ENCODE results near the gene ILK. TPM values are rescaled to one million over a fixed set of nuclear protein-coding genes. Genes with fewer than 3 reads are reported as not detected.

Gene ILK
- total RNA-seq, 2 experiments from 2014 or later: 65.2 to 65.7 TPM

DNA sequence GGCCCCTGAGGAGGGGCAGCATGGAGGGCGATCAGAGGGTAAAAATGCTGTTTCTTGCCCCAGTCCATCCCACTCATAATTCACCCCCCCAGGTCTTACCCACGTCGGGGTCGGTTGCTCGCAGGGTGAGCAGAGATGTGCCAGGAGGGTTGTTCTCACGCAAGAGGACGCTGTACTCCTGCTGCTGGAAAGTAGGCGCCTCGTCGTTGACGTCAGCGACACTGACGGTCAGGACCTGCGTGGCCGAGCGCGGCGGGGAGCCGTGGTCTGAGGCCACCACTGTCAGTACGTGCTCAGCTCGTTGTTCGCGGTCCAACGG, 26.0 kb downstream of the ILK start:
- intact Hi-C loops (cut with micrococcal nuclease): no loop called here
- CTCF ChIA-PET: no interaction called here
- H3K4me1 Mint-ChIP-seq (ENCODE audit: low read depth): peaks cover 19% of the 10 kb centered on the region

DNA sequence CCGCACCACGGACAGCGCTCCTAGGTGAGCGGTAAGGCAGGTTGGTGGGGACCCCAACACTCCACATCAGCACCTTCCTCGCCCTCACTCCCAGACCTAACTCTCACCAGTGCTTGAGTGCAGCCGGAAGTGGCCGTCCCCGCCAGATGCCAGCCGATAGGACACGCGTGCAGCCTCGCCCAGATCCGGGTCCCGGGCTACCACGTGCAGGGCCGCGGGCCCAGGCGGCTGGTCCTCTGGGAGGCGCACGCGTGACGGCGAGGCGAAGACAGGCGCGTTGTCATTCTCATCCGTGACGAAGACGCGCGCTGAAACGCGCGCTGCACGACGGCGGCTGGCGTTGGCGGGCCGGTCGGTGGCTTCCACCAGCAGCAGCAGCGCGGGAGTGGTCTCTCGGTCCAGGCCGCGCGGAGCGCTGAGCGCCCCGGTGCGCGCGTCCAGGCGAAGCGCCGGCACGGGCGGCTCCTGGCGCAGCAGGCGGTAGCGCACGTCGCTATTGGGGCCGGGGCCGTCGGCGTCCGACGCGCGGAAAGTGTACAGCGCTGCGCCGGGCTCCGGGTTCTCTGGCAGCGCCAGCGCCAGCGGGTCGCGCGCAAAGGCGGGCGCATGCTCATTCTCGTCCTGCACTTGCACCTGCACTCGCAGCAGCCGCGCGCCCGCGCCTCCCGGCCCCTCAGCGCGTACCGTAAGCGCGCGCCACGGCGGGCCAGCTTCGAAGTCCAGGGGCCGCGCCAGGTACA, 26.5 kb downstream of the ILK start:
- intact Hi-C loops (cut with micrococcal nuclease): no loop called here
- no peak overlapping the region for H3K27ac Mint-ChIP-seq
- H3K27me3 Mint-ChIP-seq (ENCODE audit: low read depth): no peaks in the 10 kb centered on the region
- no peaks in the 10 kb centered on the region for H3K36me3 Mint-ChIP-seq (ENCODE audit: low read depth)
- CTCF ChIA-PET: interaction anchor here (0.9 kb wide), 1 partner anchor 99 kb away, joined by 3 read pairs; no protein-coding TSS in a partner anchor
- peaks cover 19% of the 10 kb centered on the region for H3K4me1 Mint-ChIP-seq (ENCODE audit: low read depth)
- no peak for DNase-seq
- H3K4me3 Mint-ChIP-seq: no peak overlapping the region
- no peaks in the 10 kb centered on the region for H3K9me3 Mint-ChIP-seq

More for the DNA sequence above, 26.0 kb downstream of the ILK start:
- Mint-ChIP-seq H3K27me3 (ENCODE audit: low read depth) (no peaks in the 10 kb centered on the region), H3K36me3 (ENCODE audit: low read depth) (no peaks in the 10 kb centered on the region), H3K4me3 (no peak overlapping the region), H3K9me3 (no peaks in the 10 kb centered on the region), H3K27ac (no peak overlapping the region)
- no peak for DNase-seq

DNA sequence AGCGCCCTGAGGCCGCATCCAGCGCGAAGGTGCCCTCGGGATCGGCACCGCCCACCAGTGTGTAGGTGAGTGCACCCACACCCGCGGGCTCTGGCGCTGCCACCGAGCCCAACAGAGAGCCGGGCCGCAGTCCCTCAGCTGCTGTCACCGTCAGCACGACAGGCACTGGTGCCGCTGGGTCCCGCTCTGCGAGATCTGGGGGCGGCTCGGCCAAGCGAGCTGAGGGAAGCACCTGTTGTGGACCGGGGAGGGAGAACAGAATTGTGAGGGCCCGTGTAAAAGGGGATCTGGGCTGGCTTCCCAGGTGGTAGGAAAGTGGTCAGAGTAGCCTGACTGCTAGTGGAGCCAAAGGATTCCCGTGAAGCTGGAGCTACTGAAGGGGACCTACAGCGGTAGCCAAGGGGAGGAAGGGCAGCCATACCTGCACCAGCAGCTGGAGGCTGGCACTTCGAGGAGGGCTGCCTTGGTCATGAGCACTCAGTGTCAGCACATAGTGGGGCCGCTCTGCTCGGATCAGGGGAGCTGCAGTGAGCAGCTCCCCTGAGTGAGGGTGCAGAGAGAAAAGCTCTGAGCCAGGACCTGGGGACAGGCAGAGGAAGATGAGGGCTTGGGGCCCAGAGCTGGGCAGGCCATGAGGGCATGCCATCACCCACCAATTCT, 27.2 kb downstream of the ILK start:
- Mint-ChIP-seq H3K36me3 (ENCODE audit: low read depth) (no peaks in the 10 kb centered on the region), H3K9me3 (no peaks in the 10 kb centered on the region), H3K27ac (no peak overlapping the region), H3K27me3 (ENCODE audit: low read depth) (no peaks in the 10 kb centered on the region), H3K4me1 (ENCODE audit: low read depth) (peaks cover 19% of the 10 kb centered on the region), H3K4me3 (no peak overlapping the region)
- intact Hi-C loops (cut with micrococcal nuclease): no loop called here
- no peak for DNase-seq
- CTCF ChIA-PET: interaction anchor here (0.9 kb wide), 1 partner anchor 100 kb away, joined by 3 read pairs; no protein-coding TSS in a partner anchor

DNA sequence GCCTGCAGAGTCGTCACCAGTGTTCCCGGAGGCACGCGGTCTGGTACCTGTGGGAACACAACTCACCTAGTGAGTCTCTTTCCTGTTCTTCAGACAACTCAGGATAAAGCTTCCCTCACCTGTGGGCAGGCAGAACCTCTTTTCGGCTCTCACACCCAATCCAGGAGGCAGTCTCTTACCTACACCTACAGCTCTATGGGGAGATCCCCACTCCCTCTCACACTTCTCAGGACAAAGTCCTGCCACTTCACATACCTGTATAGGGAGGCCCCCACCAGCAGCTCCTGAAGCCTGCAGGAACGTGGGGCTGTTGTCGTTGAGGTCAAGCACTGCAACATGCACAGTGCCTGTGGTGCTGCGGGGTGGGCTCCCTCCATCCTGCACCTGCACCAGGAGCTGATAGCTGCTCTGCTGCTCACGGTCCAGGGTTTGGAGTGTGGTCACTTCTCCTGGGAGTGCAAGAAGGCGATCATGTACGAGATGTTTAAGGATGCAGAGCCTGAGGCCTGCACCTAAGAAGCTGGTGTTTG, 27.9 kb downstream of the ILK start:
- CTCF ChIA-PET: interaction anchor here (0.9 kb wide), 1 partner anchor 100 kb away, joined by 3 read pairs; no protein-coding TSS in a partner anchor
- no peak overlapping the region for H3K4me3 Mint-ChIP-seq
- H3K27ac Mint-ChIP-seq: no peak overlapping the region
- peaks cover 18% of the 10 kb centered on the region for H3K4me1 Mint-ChIP-seq (ENCODE audit: low read depth)
- H3K9me3 Mint-ChIP-seq: no peaks in the 10 kb centered on the region
- no peak for DNase-seq
- intact Hi-C loops (cut with micrococcal nuclease): no loop called here
- H3K27me3 Mint-ChIP-seq (ENCODE audit: low read depth): no peaks in the 10 kb centered on the region
- no peaks in the 10 kb centered on the region for H3K36me3 Mint-ChIP-seq (ENCODE audit: low read depth)

DNA sequence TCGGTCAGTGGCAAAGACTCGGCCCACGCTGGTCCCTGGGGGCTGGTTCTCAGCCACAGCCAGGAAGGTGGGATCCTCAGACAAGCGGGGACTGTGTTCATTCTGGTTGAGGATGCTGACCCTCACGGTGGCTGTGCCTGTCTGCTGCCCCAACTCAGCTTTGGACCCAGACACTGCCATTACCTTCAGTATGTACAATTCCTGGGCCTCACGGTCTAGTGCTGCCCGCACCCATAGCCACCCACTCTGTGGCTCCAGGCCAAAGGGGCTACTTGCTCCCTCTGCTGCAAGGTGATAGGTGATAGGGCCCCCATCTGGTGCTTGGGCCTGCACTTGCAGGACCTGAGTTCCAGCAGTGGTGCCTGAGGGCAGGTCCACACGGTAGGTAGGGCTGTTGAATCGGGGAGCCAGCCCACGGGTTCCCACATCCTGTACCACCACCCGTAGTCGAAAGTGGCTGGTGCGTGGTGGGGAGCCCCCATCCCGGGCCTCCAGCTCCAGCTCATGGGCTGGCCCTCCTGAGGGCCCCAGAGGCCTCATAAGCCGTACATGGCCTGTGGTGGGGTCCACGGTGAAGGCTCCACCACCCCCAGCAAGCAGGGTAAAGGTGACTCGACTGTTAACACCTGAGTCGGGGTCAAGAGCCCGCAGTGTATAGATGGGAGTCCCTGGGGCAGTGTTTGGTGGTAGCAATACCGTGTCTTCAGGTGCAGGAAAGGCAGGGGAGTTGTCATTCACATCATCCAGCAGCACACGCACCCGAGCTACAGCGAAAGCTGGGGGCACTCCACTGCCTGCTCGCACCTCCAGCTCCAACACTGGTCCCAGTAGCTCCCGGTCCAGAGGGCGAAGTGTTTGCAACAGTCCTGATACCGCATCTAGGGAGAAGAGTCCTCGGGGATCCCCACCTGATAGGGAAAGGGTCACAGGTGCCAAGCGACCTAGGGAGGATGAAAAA, 28.8 kb downstream of the ILK start:
- no peak for DNase-seq
- CTCF ChIA-PET: interaction anchor here (0.9 kb wide), 1 partner anchor 20 kb away, joined by 3 read pairs; no protein-coding TSS in a partner anchor
- H3K27me3 Mint-ChIP-seq (ENCODE audit: low read depth): no peaks in the 10 kb centered on the region
- H3K4me3 Mint-ChIP-seq: no peak overlapping the region
- peaks cover 11% of the 10 kb centered on the region for H3K4me1 Mint-ChIP-seq (ENCODE audit: low read depth)
- intact Hi-C loops (cut with micrococcal nuclease): no loop called here
- no peaks in the 10 kb centered on the region for H3K9me3 Mint-ChIP-seq
- H3K27ac Mint-ChIP-seq: no peak overlapping the region
- H3K36me3 Mint-ChIP-seq (ENCODE audit: low read depth): no peaks in the 10 kb centered on the region

GRCh38 chr11:6633422-6634408, 30.1 kb downstream of the ILK start:
- Mint-ChIP-seq H3K4me1 (ENCODE audit: low read depth) (no peaks in the 10 kb centered on the region), H3K36me3 (ENCODE audit: low read depth) (no peaks in the 10 kb centered on the region), H3K27me3 (ENCODE audit: low read depth) (no peaks in the 10 kb centered on the region), H3K4me3 (no peak overlapping the region), H3K9me3 (no peaks in the 10 kb centered on the region), H3K27ac (no peak overlapping the region)
- DNase-seq: no peak
- CTCF ChIA-PET: interaction anchor here (0.6 to 1.6 kb wide), 3 partner anchors 13 to 62 kb away, joined by 3 to 5 read pairs (median 3); no protein-coding TSS in a partner anchor
- intact Hi-C loops (cut with micrococcal nuclease): no loop called here

DNA sequence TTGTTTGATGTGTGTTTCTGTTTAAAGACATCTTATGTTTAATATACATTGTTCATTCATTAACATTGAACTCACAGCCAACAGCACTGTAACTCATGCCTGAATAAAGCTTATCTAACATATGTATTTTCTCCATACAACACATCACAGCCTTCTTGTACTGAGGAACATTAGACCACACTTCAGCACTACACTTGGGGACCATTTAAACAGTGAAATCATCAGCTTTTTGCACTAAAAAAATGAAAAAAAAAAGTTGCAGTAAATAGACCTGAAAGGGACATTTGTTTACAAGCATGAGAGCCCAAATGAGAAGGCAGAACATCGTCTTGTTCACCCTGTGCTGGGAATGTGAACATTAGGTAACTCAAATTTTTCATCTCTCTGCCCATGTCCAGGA, 31.0 kb downstream of the ILK start:
- DNase-seq: no peak
- Mint-ChIP-seq H3K9me3 (no peaks in the 10 kb centered on the region), H3K36me3 (ENCODE audit: low read depth) (no peaks in the 10 kb centered on the region), H3K27ac (no peak overlapping the region), H3K4me1 (ENCODE audit: low read depth) (no peaks in the 10 kb centered on the region), H3K4me3 (no peak overlapping the region), H3K27me3 (ENCODE audit: low read depth) (no peaks in the 10 kb centered on the region)
- CTCF ChIA-PET: interaction anchor here (0.6 to 1.6 kb wide), 2 partner anchors 13 to 61 kb away, joined by 3 to 5 read pairs; no protein-coding TSS in a partner anchor
- intact Hi-C loops (cut with micrococcal nuclease): no loop called here

- no peak overlapping the region for H3K4me3 Mint-ChIP-seq
- no peaks in the 10 kb centered on the region for H3K27me3 Mint-ChIP-seq (ENCODE audit: low read depth)
- no peaks in the 10 kb centered on the region for H3K36me3 Mint-ChIP-seq (ENCODE audit: low read depth)
- peak; percentile 32 for DNase-seq
- no peaks in the 10 kb centered on the region for H3K4me1 Mint-ChIP-seq (ENCODE audit: low read depth)
- no peak overlapping the region for H3K27ac Mint-ChIP-seq
- CTCF ChIA-PET: interaction anchor here (1.6 kb wide), 1 partner anchor 12 kb away, joined by 5 read pairs; no protein-coding TSS in a partner anchor
- H3K9me3 Mint-ChIP-seq: no peaks in the 10 kb centered on the region
- intact Hi-C loops (cut with micrococcal nuclease): no loop called here
Measured at GRCh38 chr11:6635082-6635932, 31.7 kb downstream of the ILK start.

DNA sequence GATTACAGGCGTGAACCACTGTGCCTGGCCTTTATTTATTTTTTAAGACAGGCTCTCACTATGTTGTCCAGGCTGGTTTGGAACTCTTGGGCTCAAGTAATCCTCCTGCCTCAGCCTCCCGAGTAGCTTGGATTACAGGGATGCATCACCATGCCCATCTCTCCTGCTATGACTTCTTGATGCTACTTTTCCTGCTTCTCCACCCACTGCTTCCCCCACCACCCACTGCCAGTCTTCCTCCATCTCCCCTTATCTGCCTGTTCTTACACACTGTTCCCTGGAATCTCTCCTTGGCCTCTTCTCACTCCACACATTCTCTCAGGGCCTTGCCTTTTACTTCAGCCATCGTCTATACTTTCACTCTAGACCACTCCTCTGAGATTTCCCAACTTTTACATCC, 32.9 kb downstream of the ILK start:
- no peaks in the 10 kb centered on the region for H3K4me1 Mint-ChIP-seq (ENCODE audit: low read depth)
- H3K9me3 Mint-ChIP-seq: no peaks in the 10 kb centered on the region
- H3K4me3 Mint-ChIP-seq: no peak overlapping the region
- CTCF ChIA-PET: no interaction called here
- no peaks in the 10 kb centered on the region for H3K27me3 Mint-ChIP-seq (ENCODE audit: low read depth)
- intact Hi-C loops (cut with micrococcal nuclease): no loop called here
- H3K36me3 Mint-ChIP-seq (ENCODE audit: low read depth): no peaks in the 10 kb centered on the region
- no peak overlapping the region for H3K27ac Mint-ChIP-seq
- DNase-seq: no peak

GRCh38 chr11:6637871-6638270, 34.3 kb downstream of the ILK start:
- H3K9me3 Mint-ChIP-seq: no peaks in the 10 kb centered on the region
- intact Hi-C loops (cut with micrococcal nuclease): no loop called here
- no peak overlapping the region for H3K27ac Mint-ChIP-seq
- H3K27me3 Mint-ChIP-seq (ENCODE audit: low read depth): no peaks in the 10 kb centered on the region
- no peak overlapping the region for H3K4me3 Mint-ChIP-seq
- DNase-seq: no peak
- no peaks in the 10 kb centered on the region for H3K4me1 Mint-ChIP-seq (ENCODE audit: low read depth)
- CTCF ChIA-PET: interaction anchor here (1.2 kb wide), 2 partner anchors 12 to 20 kb away, joined by 3 read pairs; no protein-coding TSS in a partner anchor
- no peaks in the 10 kb centered on the region for H3K36me3 Mint-ChIP-seq (ENCODE audit: low read depth)

Data from activated naive CD4-positive, alpha-beta T cell treated with anti-CD3 and anti-CD28 coated beads for 36 hours (primary cell).